Activated T-helper 9 cell treated with anti-CD3 and anti-CD28 coated beads, Interleukin-2, amount 50 U/mL, for 16 hours (primary cell): ENCODE results near the gene SCGB2A2.

Source experiments
- DNase-seq: peaks from one replicate; pipeline ENCODE4 v3.0.0-alpha.2; 2020; ENCODE audit warnings: low read depth

The SCGB2A2 gene

GRCh38 chr11:62306227-62306626 is 36.3 kb downstream of the SCGB2A2 start:
- no peak for DNase-seq

DNA sequence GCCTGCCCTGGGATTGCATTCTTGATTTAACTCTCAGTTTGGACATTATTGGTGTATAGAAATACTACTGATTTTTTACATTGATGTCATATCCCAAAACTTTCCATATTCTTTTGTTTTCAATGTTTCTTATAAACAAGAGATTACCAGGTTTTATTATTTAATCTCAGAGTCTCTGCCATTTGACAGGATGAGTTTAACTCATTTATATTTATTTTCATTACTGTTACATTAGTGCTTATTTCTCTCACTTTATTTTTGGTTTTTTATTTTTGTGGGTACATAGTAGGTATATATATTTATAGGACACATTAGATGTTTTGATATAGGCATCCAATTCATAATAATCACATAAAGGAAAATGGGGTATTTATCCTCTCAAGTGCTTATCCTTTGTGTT is 38.0 kb downstream of the SCGB2A2 start:
- DNase-seq, result no peak

- no peak for DNase-seq
Observed at GRCh38 chr11:62309991-62310390, 40.0 kb downstream of the SCGB2A2 start.

DNA sequence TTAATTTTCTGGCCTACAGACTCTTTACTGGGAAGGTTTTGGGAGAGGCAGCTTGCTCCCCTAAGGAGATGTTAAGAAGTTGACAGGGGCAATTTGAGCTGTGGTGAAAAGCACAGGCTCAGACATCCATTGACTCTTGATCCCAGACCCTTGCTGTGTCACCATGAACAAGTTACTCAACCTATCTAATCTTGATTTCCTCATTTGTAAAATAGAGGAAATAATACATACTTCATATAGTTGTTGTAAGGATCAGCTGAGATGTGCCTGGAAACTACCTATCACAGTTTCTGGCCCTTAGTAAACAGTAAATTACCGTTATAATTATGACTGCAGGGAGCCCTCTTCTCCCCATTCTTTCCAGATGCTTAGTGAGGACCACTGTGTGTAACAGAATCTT is 45.5 kb downstream of the SCGB2A2 start:
- DNase-seq, result no peak

- DNase-seq, result no peak
Observed at GRCh38 chr11:62322524-62322923, 52.6 kb downstream of the SCGB2A2 start.
